Muscle of leg (tissue), 11 donors: ENCODE data around the gene PIAS1. TPM values are rescaled to one million over a fixed set of nuclear protein-coding genes. Genes with fewer than 3 reads are reported as not detected.

ENCODE experiments used
- DNase-seq: peaks from one replicate; pipeline ENCODE4 v3.0.0; 2013
- H3K27ac ChIP-seq: one replicate; pipeline ENCODE4 v1.5.1; 2013; ENCODE audit warnings: mild to moderate bottlenecking, low read length, control low read depth
- H3K27me3 ChIP-seq: one replicate; pipeline ENCODE4 v1.6.1; 2013; ENCODE audit warnings: low read length; ENCODE audit not compliant: control insufficient read depth, insufficient read depth
- H3K36me3 ChIP-seq: one replicate; pipeline ENCODE4 v1.6.1; 2013; ENCODE audit warnings: low read length; ENCODE audit not compliant: control insufficient read depth, insufficient read depth
- H3K4me1 ChIP-seq: one replicate; pipeline ENCODE4 v1.6.1; 2013; ENCODE audit warnings: low read length; ENCODE audit not compliant: control insufficient read depth, insufficient read depth
- H3K4me3 ChIP-seq: one replicate; pipeline ENCODE4 v1.5.1; 2013; ENCODE audit warnings: low read length, control low read depth
- H3K9me3 ChIP-seq: replicated peaks from 2 replicates; pipeline ENCODE4 v1.6.1; 2013; ENCODE audit warnings: low read depth, low read length; ENCODE audit not compliant: control insufficient read depth
- WGBS: methylation state at CpG from one replicate; pipeline ENCODE4 v1.1.5; 2013; ENCODE audit warnings: missing lambda C conversion rate; ENCODE audit not compliant: insufficient coverage; 5-methylcytosine and 5-hydroxymethylcytosine counted together
- polyA plus RNA-seq, 8 donors: library from polyadenylated mRNA; unstranded; fragments of 120-200 nt; gene quantifications; one replicate each; pipeline versions ENCODE4 v1.2.1 to v1.2.3, GENCODE V29; 2013; ENCODE audit warnings: inconsistent platforms in 1 of 8, low replicate concordance in 1 of 8; ENCODE audit not compliant: insufficient read length in 8 of 8, insufficient read depth in 1 of 8
- total RNA-seq: library from RNA; stranded (reverse); fragments of 120-200 nt; gene quantifications from one replicate; pipeline ENCODE4 v1.2.4, GENCODE V29; 2013

PIAS1 gene
- total and polyA plus RNA-seq, 9 donors: 18.8 to 31.9 (median 24.2) TPM

DNA sequence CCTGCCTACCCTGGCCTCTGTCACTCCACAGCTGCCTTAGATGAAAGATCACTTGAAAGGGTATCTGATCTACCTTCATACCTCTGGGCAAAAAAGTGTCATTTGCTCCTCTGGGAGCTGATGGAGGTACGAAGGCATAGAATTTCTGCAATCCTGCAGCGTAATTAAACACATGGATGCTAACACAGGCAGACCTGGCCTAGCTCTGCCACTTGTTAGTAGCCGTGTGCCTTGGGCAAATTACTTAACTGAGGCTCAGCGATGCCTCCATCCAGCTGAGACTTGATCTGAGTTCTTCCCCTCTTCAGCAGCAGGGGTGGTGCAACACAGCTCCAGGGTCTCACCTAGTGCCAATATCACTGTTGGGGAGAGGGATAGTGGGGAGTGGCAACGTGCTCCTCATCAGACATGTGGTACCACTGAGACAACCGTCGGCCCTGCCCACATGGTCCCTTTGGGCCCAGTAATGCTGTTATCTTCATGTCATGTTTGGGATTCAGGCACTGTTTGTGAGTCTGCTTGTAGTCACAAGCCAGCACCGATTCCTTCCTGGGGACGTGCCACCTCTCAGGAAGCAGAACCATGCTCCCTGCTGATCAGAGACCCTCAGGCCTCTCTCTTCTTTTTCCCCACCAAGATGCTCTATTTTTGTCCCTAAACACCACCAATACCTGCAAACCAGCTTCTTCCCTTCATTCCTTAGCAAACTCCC, 34.1 kb upstream of the PIAS1 start:
- no peak overlapping the region for H3K27ac ChIP-seq
- no peak overlapping the region for H3K4me3 ChIP-seq
- H3K36me3 ChIP-seq: no peaks in the 10 kb centered on the region
- DNase-seq: no peak
- WGBS: 89% methylated on average over 9 of the region's 9 CpGs
- no peaks in the 10 kb centered on the region for H3K9me3 ChIP-seq
- no peaks in the 10 kb centered on the region for H3K27me3 ChIP-seq
- H3K4me1 ChIP-seq: no peaks in the 10 kb centered on the region

DNA sequence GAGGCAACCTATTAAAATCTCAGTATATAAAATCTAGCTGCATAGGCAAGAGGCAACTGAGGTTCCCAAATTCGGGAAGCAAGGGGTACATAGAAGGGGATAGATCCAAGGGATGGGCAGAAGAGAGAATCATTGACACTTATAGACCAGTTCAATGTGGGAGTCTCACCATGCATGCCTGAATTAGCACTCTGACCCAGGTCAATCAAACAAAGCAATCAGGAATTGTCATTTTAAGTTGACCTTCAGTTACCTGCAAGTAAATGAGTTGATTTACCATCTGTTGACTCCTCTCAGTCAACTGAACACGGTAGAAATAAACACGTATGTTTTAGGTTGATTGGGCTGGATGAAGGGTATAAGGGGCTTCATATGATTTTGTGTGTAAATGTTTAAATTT, 33.4 kb upstream of the PIAS1 start:
- no peak overlapping the region for H3K4me3 ChIP-seq
- no peaks in the 10 kb centered on the region for H3K9me3 ChIP-seq
- WGBS: 100% methylated on average over 1 of the region's 3 CpGs
- DNase-seq: no peak
- H3K27me3 ChIP-seq: no peaks in the 10 kb centered on the region
- no peaks in the 10 kb centered on the region for H3K36me3 ChIP-seq
- H3K4me1 ChIP-seq: no peaks in the 10 kb centered on the region
- H3K27ac ChIP-seq: no peak overlapping the region

- Histone ChIP-seq H3K4me3 (no peak overlapping the region), H3K36me3 (no peaks in the 10 kb centered on the region), H3K27ac (no peak overlapping the region), H3K27me3 (no peaks in the 10 kb centered on the region), H3K4me1 (no peaks in the 10 kb centered on the region), H3K9me3 (no peaks in the 10 kb centered on the region)
- no peak for DNase-seq
- WGBS: 74% methylated on average over 4 of the region's 5 CpGs
Observed at GRCh38 chr15:68022061-68022460, 32.1 kb upstream of the PIAS1 start.

DNA sequence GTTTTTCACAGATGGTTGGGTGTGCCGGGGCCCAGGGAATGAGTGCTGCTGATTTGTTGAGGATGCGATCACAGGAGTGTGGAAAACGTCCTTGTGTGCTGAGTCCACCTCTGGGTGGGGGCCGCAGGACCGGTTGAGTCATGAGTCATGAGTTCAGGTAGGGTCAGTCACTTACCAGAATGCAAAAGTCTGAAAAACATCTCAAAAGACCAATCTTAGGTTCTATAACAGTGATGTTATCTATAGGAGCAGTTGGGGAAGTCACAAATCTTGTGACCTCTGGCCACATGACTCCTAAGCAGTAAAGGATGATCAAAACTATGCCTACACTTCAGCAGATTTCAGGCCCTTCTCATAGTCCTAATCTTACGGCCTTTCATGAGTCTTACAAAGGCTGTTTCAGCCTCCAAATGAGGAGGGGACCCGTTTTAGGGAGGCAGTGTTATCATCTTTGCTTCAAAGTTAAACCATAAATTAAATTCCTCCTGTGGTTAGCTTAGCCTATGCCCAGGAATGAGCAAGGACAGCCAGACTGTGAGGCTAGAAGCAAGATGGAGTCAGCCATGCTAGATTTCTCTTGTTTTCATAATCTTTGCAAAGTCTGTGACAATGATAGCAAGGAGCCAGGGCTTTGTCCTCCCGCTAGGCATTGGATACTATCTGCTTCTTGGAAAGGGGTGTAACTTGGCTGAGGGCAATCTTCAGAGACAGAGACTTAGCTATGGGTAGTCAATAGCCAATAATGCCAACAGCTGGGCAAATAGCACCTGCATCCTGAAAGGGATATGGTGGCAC, 30.6 kb upstream of the PIAS1 start:
- Histone ChIP-seq H3K27me3 (no peaks in the 10 kb centered on the region), H3K9me3 (no peaks in the 10 kb centered on the region), H3K4me1 (no peaks in the 10 kb centered on the region), H3K36me3 (no peaks in the 10 kb centered on the region), H3K27ac (no peak overlapping the region), H3K4me3 (no peak overlapping the region)
- 85% methylated on average over 2 of the region's 8 CpGs for WGBS
- no peak for DNase-seq

GRCh38 chr15:68025835-68026424, 28.2 kb upstream of the PIAS1 start:
- Histone ChIP-seq H3K27ac (no peak overlapping the region), H3K36me3 (no peaks in the 10 kb centered on the region), H3K9me3 (peaks cover under 1% of the 10 kb centered on the region), H3K4me1 (no peaks in the 10 kb centered on the region), H3K27me3 (no peaks in the 10 kb centered on the region), H3K4me3 (no peak overlapping the region)
- DNase-seq: no peak
- 71% methylated on average over 1 of the region's 6 CpGs for WGBS

DNA sequence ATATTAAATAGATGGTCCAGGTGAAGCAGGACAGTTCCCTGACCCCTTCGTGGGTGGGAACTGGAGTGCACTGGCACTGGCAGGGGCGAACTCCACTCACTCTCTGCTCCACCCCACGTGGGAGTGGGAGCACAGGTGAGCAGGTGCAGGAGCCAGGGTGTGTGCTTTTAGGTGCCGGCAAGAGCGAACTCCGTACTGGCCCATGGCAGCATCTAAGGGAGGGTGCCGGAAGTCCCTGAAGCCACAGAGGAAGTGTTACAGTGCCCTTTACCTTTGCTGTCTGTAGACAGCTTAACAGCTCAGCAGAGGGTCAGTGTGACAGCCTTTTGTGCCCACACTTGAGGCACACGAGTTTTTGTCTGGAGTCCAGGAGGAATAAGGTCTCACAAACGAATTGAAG, 26.7 kb upstream of the PIAS1 start:
- no peak overlapping the region for H3K4me3 ChIP-seq
- 82% methylated on average over 9 of the region's 9 CpGs for WGBS
- no peaks in the 10 kb centered on the region for H3K36me3 ChIP-seq

GRCh38 chr15:68028137-68028887, 25.8 kb upstream of the PIAS1 start:
- Histone ChIP-seq H3K9me3 (peaks cover 3% of the 10 kb centered on the region), H3K27ac (no peak overlapping the region), H3K4me1 (no peaks in the 10 kb centered on the region), H3K4me3 (no peak overlapping the region), H3K27me3 (no peaks in the 10 kb centered on the region), H3K36me3 (no peaks in the 10 kb centered on the region)
- 86% methylated on average over 5 of the region's 7 CpGs for WGBS
- no peak for DNase-seq

More for the DNA sequence above, 26.7 kb upstream of the PIAS1 start:
- H3K4me1 ChIP-seq: no peaks in the 10 kb centered on the region
- DNase-seq: no peak
- H3K27me3 ChIP-seq: no peaks in the 10 kb centered on the region
- peaks cover 3% of the 10 kb centered on the region for H3K9me3 ChIP-seq
- H3K27ac ChIP-seq: no peak overlapping the region

GRCh38 chr15:68028888-68029207, 25.3 kb upstream of the PIAS1 start:
- no peak for DNase-seq
- Histone ChIP-seq H3K4me1 (no peaks in the 10 kb centered on the region), H3K27ac (no peak overlapping the region), H3K36me3 (no peaks in the 10 kb centered on the region), H3K9me3 (peaks cover 3% of the 10 kb centered on the region), H3K4me3 (no peak overlapping the region), H3K27me3 (no peaks in the 10 kb centered on the region)
- 57% methylated on average over 1 of the region's 5 CpGs for WGBS

DNA sequence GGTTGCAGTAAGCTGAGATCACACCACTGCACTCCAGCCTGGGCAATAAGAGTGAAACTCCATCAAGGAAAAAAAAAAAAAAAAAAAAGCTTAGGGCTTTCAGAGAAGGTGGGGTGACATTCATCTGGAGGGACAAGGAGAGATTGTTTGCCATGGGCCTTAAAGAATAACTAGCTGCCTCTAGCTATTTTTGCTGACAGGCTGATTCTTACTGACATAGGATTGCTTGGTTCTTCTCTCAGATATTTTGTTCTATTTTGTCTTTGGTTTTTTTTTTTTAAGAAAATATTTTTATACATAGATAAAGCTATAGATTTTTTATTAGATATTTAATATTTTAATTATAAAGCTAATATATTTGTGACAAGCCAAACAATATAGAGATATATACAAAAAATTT, 24.2 kb upstream of the PIAS1 start:
- no peaks in the 10 kb centered on the region for H3K4me1 ChIP-seq
- DNase-seq: no peak
- H3K36me3 ChIP-seq: no peaks in the 10 kb centered on the region
- no peaks in the 10 kb centered on the region for H3K27me3 ChIP-seq
- H3K27ac ChIP-seq: no peak overlapping the region
- no peak overlapping the region for H3K4me3 ChIP-seq
- H3K9me3 ChIP-seq: peaks cover 3% of the 10 kb centered on the region

DNA sequence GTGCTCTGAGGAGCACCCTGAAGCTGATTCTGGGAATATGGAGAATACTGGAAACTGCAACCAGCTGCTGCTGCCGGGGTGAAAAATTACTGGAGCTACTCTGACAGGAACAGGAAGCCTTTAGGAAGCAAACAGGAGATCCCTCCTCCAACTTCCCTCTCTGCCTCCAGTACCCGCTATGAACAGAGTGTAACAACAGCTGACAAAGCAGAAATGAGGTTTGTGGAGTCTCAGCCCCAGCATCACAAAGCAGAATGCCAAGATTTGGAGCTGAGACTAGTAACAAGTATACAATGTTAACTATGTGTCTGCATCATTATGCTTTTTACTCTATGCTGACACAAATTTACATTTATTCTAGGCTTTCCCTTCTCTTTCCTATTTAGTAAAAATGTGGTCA, 22.7 kb upstream of the PIAS1 start:
- WGBS: no CpG with 5 or more reads among the region's 2 CpGs
- Histone ChIP-seq H3K9me3 (peaks cover 3% of the 10 kb centered on the region), H3K4me1 (no peaks in the 10 kb centered on the region), H3K27ac (no peak overlapping the region), H3K36me3 (no peaks in the 10 kb centered on the region), H3K4me3 (no peak overlapping the region), H3K27me3 (no peaks in the 10 kb centered on the region)
- DNase-seq: peak; percentile 53
